Activated effector memory CD4-positive, alpha-beta T cell treated with anti-CD3 and anti-CD28 coated beads, Interleukin-2, amount 50 U/mL, for 16 hours (primary cell): ENCODE measurements around the gene SPNS2.
"Not testable (repeated sequence)": the region's sequence is repeated elsewhere in the genome, so short reads cannot be mapped to it uniquely, and the experiment has no call there.

Source experiments
- DNase-seq: peaks from one replicate; pipeline ENCODE4 v3.0.0-alpha.2; 2020

SPNS2 gene

DNA sequence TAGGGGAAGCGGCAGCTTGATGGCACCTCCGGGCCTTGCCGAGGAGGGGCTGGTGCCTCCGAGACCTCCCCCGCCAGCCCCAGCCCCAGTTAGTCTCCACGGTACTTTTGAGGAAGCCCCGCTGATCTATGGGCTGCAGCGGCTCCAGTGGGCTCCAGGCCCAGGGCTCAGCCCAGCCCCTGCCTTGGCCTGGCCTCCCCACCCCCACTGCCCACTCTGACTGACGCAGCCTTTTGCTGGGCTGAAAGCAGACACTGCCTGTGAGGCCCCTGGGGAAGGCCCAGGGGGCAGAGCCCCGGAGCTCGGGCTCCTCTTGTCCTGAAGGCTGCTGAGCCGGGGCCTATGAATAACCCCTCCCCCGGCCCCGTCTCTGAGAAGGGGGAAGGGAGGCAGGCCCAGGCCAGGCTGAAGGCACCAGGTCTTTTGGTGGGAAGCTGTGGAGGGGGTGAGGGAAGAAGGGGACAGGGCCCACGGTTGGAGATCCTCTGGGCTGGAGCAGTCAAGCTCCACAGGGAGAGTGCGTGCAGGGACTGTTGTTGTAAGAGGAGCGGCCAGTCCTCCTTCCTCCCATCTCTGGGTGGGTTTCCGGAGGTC, 78.1 kb downstream of the SPNS2 start:
- no peak for DNase-seq

DNA sequence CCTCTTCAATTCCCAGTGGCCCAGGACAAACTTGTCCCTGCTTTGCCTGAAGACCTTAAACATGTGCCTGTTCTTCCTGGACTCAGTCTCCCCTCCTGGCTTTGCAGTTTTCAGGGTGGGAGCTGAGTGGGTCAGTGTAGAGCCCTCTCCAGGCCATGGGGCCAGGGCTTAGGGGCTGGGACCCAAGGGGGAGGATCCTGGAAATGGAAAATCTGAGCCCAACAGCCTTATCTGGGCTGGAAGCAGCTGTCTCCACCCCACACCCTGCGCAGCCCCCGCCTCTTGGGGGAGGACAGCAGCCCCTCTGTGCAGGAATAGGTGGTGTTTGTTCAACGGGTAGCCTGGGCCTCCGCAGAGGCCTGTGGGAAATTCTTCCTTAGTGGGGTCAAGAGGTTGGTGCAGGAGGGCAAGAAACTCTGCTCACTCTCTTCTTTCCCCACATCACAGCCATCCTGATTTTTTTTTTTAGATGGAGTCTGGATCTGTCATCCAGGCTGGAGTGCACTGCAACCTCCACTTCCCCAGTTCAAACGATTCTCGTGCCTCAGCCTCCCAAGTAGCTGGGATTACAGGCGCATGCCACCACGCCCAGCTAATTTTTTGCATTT, 78.8 kb downstream of the SPNS2 start:
- DNase-seq = no peak

DNA sequence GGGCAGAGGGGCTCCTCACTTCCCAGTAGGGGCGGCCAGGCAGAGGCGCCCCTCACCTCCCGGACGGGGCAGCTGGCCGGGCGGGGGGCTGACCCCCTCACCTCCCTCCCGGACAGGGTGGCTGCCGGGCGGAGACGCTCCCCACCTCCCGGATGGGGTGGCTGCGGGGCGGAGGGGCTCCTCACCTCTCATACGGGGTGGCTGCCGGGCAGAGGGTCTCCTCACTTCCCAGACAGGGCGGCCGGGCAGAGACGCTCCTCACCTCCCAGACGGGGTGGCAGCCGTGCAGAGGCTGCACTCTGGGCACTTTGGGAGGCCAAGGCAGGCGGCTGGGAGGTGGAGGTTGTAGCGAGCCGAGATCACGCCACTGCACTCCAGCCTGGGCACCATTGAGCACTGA, 79.7 kb downstream of the SPNS2 start:
- not testable (repeated sequence) for DNase-seq

DNA sequence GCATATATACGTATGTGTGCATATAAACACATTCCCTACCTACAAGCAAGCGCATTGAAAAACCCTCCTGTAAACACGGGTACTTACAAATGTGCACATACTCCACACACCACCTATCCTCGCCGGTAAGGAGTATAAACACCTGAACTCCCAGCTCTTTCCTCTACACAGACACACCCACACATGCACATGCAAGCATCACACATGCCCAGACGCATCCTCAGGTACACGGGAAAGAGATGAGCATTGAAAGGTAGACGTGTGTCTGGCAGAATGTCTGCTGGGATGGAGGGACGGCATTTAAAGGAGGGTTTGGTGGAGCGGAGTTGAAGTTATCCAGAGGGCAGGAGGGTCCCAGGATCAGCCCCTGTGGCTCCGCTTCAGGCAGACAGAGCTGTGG, 81.0 kb downstream of the SPNS2 start:
- no peak for DNase-seq

DNA sequence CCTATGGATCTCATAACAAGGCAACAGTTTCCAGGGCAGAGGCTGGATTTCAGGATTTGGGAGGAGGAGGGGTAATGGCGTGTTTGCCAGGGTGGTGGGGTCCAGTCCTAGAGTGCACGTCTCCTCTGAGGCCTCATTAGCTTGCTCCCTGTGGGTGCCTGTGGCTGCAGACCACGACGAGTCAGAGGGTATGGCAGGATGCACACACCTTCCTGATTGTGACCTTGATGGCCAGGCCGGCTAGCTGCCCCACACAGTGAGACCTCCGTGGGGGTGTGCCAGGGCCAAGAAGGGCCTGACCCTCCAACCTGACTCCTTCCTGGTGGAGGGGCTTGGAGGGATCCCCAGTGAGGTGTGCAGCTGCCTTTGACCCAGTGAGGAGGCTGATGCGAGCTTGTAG, 81.6 kb downstream of the SPNS2 start:
- DNase-seq = no peak

DNA sequence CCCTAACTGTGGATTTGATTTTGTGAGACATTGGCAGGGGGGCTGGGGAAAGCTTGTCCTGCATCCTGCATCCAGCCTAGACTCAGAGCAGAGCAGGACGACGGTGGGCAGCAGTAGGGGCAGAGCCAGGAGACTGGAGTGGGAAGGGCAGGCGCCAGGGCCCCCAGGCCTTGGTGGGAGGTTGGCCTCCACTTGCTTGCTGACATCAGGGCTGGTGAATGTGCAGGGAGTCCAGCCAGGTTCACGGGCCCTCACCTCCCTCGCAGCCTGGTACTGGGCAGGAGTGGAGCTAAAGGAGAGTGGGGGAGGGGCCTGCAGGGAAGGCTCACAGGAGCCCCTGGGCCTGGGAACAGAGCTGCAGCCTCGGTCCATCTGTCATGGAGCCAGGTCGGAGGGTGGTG, 83.4 kb downstream of the SPNS2 start:
- DNase-seq = no peak

DNA sequence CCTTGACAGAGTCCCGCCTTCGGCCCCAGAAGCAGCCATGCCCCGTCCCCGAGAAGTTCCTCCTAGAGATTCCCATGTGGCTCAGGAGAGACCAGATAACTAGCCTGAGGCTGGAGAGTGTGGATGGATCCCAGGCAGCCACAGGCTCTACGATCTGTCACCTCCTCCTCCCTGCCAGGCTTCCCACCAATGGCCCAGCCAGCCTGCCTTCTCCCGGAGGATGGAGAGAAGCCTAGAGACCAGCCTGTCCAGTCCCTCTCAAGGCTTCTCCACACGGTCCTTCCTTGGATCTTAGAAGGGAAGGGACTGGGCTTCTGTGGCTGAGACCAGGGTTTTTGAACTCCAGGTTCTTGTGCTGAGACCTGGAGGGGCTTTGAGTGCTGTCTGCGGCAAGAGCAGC, 84.0 kb downstream of the SPNS2 start:
- no peak for DNase-seq

DNA sequence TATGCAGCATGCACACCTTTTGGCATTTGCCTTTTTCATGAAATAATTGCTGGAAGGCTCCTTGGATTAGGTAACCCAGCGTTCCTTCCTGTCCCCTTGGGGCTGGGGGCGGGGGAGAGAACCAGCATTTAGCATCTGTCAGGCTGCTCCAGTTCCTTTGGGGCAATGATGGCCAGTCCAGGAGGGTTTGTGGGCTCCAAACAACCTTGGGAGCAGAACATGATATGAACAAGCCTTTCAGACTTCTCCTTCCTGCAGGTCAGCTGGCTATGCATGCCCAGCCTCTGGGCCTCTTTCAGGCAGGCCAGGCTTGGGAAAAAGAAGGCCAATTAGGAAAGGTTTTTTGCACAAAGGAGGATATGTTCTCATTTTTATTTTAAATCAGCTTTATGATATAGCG, 84.5 kb downstream of the SPNS2 start:
- DNase-seq = no peak

DNA sequence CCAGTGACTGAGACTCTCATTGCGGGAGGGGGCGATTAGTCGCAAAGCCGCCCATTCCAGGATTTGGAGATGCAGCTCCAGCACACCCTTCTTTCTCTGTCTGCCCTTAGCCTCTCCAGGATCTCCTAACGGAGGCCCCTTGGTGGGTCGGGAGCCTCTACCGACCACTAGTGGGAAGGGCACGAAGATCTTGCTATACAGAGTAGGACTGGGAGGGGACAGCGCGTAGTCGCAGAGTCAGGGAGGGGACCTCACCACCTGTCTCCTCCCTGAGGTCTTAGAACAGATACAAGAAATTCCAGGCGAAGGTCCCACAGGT, 85.1 kb downstream of the SPNS2 start:
- no peak for DNase-seq

DNA sequence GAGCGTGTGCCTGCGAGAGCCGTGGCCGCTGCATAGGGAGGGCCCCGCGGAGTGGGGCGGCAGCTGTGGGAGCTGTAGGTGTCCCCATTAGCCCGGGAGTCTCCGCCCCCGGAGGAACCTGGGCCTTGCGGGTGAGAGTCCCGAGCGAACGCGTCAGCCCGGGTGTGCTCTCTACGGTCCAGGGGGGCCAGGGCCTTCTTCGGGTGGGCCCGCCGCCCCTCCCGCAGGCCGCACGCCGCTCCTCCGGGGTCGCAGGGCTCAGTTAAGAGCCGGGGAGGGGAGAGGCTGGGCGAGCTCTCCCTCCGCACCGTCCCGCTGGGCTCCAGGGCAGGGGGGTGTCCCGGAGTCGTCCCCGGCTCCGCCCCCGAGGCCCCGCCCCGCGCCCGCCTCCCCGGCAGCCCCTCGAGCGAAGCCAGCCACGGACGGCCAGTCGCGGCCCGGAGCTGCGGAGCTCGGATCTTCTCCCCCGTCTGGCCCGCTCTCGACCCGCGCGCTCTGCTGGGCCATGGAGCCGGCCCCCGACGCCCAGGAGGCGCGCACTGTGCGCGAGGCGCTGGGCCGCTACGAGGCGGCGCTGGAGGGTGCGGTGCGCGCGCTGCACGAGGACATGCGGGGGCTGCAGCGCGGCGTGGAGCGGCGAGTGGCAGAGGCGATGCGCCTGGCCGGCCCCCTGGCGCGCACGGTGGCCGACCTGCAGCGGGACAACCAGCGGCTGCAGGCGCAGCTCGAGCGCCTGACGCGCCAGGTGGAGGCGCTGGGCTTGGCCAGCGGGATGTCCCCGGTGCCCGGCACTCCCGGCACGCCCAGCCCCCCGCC, 85.6 kb downstream of the SPNS2 start, which contains the start of gene SMTNL2:
Gene SMTNL2 (plus strand): TSS at position 429 of the 816 bp plus-strand sequence. CDS start 77 bp downstream, at position 506.
- peak; percentile 67 for DNase-seq

DNA sequence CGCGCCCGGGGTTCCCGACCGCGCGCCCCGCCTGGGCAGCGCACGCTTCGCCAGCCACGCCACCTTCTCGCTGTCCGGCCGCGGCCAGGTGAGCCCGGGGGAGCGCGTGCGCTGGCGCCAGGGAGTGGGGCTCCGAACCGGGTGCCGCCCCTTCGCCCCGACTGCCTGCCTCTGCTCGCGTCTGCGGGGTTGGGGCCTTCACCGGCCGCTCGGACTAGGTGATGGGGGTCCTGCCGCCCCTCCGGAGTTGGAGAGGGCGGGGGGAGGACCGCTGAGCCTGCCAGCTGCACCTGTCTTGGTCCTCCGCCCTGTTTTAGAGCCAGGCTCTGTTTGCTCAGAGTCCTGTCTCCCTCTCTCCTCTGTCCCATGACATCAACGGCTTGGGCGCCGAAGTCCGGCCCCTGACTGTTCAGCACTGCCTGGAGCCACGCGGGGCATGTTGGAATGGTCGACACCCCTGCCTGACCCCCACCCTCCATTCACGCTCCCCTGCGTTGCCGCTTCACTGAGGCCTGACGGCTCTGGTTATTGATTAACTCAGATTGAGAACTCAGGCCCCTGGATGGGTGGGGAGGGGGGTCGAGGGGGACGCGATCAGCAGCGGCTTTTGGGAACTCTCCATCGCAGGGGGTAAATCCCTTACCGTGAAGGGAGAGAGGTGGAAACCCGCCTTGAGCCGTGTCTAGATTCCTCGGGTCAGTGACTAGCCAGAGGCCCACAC, 86.4 kb downstream of the SPNS2 start:
- no peak for DNase-seq

DNA sequence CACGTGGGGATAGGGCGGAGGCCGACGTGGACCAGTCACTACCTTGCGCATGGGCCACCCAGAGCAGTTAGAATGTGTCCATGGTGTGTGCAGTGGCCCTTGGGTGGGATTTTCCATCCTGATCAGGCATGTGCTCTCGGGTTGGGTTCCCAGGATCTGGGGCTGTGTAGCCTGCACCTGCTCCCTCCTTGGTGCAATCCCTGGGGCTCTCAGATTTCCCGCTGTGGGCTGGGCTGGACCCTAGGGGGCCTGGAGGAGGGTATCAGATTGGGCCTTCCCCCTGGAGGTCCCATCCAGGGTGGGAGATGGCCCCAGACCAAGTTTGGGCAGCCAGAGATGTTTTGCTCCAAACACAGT, 86.9 kb downstream of the SPNS2 start:
- no peak for DNase-seq

DNA sequence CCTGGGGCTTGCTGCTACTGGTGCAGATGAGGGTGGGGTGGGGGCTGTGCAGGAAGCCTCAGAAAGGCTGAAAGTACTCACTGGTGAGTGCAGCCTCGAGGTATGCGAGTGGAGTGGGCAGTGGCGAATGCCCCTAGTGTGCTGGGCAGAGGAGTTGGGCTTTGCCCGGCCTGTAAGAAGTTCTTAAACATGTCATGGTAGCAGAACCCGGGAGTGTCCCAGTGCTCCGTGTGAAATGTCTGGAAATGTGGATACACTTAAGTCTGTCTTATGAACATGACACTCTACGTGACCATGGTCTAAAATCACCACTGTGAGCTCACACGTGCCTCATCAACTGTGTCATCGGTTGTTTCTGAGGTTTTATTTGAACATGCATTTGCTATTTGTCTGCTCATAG, 87.4 kb downstream of the SPNS2 start:
- DNase-seq = no peak

DNA sequence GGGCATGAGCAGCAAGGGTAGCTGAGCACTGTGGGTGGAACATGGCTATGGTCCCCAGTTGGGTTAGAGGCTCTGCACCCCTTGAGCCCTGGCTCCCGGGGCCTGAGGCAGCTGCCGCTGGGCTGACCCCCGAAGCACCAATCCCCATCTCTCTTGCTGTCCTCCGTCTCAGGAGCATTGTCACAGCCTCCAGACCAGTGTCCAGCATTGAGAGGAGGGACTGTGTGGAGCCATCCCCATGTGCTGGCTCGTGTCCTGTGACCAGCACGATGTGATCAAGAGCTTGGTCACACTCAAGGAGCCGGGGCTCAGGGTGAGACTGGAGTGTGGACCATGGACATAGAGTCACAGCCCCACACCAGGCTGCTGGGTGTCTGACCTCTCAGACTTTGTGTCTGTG, 88.5 kb downstream of the SPNS2 start:
- DNase-seq = no peak

DNA sequence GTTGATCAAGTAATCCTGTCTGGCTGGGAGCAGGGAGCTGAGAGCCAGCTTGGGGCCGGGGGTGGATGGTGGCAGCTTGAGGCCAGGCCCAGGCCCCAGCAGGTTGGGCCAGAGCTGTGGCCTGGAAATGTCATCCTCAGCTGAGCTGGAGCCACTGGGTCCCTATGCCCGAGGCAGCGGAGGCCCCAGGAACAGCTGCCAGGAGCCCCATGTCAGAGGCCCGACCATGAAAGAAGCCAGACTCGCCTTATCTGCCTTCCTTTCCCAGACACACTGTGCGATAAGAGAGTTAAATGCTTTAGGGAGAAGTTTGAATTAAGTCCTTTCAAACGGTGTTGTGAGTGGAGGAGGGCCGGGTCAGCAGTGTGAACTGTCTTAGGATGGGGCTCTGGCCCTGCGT, 89.1 kb downstream of the SPNS2 start:
- no peak for DNase-seq

DNA sequence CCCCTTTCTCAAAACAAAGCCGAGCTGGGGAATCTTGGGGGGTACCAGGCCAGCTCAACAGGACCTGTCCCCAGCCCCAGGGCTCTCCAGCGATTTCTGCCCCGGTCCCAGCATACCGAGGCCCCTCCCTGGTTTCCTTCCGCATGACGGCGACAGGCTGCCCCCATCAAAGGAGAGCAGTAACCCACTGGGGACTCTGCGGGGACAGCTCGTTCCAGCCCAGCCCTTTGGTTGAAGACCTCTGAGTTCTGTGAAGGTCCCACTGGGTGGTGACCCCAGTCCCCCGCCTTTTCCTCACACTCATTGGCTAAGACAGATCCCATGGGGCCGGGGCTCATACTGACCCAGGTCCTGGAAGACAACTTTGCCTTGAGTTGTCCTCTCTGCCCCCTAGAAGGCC, 89.7 kb downstream of the SPNS2 start:
- no peak for DNase-seq
